GM18502 (cell line): ENCODE data around the gene CSTF2T.

ENCODE experiments used
- ATAC-seq: cut with Tn5 transposase; IDR thresholded peaks from one replicate; pipeline ENCODE4 v1.9.1; 2021; ENCODE audit warnings: mild to moderate bottlenecking; ENCODE audit not compliant: unreplicated experiment, poor library complexity

CSTF2T gene

DNA sequence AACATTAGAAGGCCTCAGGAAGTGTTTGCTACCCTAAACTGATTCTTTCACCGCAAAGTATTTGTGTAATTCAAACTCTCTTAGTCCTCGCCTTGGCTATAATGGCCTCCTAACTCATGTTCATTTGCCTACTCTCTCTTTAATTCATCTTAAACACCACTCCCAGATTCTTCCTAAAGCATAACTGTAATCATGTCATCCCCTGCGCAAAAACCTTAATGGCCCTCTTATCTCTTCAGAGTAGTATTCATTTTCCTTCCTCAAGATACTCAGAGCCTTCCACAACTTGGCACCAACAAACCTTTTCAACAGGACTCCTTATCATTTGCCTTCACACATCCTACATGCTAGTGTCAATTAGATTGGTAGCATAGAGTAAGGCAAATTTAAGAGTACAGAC is 42.9 kb downstream of the CSTF2T start:
- no peak for ATAC-seq

GRCh38 chr10:51654918-51655317 is 44.5 kb downstream of the CSTF2T start:
- ATAC-seq = no peak

DNA sequence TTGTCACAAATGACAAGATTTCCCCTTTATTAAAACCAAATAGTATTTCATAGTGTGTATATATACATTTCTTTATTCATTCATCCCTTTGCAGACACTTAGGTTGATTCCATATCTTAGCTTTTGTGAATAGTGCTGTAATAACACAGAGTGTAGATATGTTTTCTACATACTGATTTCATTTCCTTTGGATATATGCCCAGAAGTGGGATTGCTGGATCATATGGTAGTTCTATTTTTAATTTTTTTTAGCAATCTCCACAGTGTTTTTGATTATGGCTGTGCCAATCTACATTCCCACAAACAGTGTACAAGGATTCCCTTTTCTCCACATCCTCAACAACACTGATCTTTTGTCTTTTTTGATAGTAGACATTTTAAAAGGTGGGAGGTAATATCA is 46.4 kb downstream of the CSTF2T start:
- ATAC-seq = no peak

- no peak for ATAC-seq
Measured at GRCh38 chr10:51651063-51651462, 48.3 kb downstream of the CSTF2T start.

GRCh38 chr10:51649064-51649463 is 50.3 kb downstream of the CSTF2T start:
- ATAC-seq = no peak
